Fibroblast of villous mesenchyme (primary cell): ENCODE data around the gene AMN1. TPM values are rescaled to one million over a fixed set of nuclear protein-coding genes. Genes with fewer than 3 reads are reported as not detected.
"Not testable (repeated sequence)": the region's sequence is repeated elsewhere in the genome, so short reads cannot be mapped to it uniquely, and the experiment has no call there.

Experiments
- DNase-seq: peaks from one replicate; pipeline ENCODE4 v3.0.0-alpha.2; 2010; ENCODE audit warnings: low read depth
- H3K4me3 ChIP-seq: 2 replicates; pipeline ENCODE4 v1.5.1; 2011; ENCODE audit warnings: low read depth, mild to moderate bottlenecking, low read length
- total RNA-seq: library from RNA; depleted of rRNA; stranded (reverse); fragments of >200 nt; gene quantifications from 2 replicates; pipeline ENCODE4 v1.2.3, GENCODE V29; 2012
- TF ChIP-seq, protein P1 (sequence below): IDR thresholded peaks from 2 replicates; pipeline ENCODE4 v1.5.1; 2012; ENCODE audit warnings: low read depth, mild to moderate bottlenecking, low read length; ENCODE audit not compliant: insufficient read depth

AMN1 gene
- total RNA-seq, 1 donor, result 7.3 TPM

DNA sequence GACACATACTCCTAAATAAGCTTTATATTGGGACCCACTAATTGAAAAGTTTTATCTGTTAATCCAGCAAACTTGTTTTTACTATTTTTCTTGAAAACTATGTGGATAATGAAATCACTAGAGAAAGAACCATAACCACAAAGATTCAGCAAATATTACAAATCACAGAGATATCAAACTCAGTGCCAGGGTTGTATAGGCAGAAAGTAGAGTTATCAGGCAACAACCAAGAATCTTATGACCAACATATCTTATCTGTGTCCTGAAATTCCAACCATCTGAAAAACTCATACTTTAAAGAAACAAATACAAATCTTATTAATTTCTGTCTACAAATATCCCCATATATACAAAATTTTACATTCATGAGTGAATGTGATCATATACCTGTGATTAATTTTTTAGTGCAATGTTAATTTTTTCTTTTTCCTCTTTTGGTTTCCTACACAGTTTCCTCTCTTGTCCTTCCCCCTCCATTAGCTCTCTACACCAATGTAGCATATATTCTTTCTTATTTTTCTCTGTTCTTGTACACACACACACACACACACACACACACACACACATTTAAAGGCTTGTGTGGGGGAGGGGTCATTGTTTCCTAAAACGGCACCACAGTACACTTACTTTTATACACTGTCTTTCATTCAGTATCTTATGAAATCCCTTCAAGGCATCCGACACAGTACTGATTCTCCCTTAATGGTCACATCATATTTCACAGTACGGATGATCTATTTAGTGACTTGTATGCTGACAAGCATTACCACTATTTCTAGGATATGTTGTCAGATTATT is 18.6 kb downstream of the AMN1 start:
- H3K4me3 ChIP-seq, result no peak overlapping the region
- DNase-seq, result no peak
- TF ChIP-seq, protein P1, sequence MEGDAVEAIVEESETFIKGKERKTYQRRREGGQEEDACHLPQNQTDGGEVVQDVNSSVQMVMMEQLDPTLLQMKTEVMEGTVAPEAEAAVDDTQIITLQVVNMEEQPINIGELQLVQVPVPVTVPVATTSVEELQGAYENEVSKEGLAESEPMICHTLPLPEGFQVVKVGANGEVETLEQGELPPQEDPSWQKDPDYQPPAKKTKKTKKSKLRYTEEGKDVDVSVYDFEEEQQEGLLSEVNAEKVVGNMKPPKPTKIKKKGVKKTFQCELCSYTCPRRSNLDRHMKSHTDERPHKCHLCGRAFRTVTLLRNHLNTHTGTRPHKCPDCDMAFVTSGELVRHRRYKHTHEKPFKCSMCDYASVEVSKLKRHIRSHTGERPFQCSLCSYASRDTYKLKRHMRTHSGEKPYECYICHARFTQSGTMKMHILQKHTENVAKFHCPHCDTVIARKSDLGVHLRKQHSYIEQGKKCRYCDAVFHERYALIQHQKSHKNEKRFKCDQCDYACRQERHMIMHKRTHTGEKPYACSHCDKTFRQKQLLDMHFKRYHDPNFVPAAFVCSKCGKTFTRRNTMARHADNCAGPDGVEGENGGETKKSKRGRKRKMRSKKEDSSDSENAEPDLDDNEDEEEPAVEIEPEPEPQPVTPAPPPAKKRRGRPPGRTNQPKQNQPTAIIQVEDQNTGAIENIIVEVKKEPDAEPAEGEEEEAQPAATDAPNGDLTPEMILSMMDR, result no peak

DNA sequence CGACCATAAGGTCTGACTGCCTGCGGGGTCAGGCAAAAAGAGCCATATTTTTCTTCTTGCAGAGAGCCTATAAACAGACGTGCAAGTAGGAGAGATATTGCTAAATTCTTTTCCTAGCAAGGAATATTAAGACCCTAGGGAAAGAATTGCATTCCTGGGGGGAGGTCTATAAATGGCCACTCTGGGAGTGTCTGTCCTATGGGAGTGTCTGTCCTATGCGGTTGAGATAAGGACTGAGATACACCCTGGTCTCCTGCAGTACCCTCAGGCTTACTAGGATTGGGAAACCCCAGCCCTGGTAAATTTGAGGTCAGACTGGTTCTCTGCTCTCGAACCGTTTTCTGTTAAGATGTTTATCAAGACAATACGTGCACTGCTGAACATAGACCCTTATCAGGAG is 20.7 kb downstream of the AMN1 start:
- not testable (repeated sequence) for H3K4me3 ChIP-seq, DNase-seq

DNA sequence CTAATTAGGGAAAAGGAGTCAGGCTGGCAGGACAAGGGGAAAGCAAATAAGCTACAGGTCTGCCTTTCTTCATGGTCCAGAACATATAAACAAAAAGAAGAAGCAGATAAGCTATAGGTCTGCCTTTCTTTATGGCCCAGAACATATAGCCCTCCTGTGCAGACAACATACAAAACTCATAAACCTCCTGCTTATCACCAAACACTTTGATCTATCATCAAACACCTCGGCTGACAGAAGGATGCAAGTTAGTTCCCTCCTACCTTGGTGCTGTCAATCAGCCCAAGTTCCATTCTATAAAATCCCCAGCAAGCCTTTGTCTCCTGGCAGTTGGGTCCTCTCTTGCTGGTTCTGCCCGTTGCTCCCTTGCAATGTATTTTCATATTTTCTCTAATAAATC is 23.2 kb downstream of the AMN1 start:
- no peak for DNase-seq
- TF ChIP-seq, protein P1, result no peak

GRCh38 chr12:31702047-31702446 is 26.8 kb downstream of the AMN1 start:
- TF ChIP-seq, protein P1, result peak; percentile 27
- H3K4me3 ChIP-seq, result no peak overlapping the region
- DNase-seq, result peak; percentile 16

More for the DNA sequence above, 23.2 kb downstream of the AMN1 start:
- H3K4me3 ChIP-seq, result no peak overlapping the region

GRCh38 chr12:31689921-31690320 is 38.9 kb downstream of the AMN1 start:
- not testable (repeated sequence) for DNase-seq, H3K4me3 ChIP-seq

GRCh38 chr12:31687101-31687527 is 41.7 kb downstream of the AMN1 start:
- TF ChIP-seq, protein P1, result no peak
- no peak for DNase-seq
- no peak overlapping the region for H3K4me3 ChIP-seq

GRCh38 chr12:31685801-31686200 is 43.0 kb downstream of the AMN1 start:
- no peak for DNase-seq
- no peak overlapping the region for H3K4me3 ChIP-seq
- TF ChIP-seq, protein P1, result no peak

DNA sequence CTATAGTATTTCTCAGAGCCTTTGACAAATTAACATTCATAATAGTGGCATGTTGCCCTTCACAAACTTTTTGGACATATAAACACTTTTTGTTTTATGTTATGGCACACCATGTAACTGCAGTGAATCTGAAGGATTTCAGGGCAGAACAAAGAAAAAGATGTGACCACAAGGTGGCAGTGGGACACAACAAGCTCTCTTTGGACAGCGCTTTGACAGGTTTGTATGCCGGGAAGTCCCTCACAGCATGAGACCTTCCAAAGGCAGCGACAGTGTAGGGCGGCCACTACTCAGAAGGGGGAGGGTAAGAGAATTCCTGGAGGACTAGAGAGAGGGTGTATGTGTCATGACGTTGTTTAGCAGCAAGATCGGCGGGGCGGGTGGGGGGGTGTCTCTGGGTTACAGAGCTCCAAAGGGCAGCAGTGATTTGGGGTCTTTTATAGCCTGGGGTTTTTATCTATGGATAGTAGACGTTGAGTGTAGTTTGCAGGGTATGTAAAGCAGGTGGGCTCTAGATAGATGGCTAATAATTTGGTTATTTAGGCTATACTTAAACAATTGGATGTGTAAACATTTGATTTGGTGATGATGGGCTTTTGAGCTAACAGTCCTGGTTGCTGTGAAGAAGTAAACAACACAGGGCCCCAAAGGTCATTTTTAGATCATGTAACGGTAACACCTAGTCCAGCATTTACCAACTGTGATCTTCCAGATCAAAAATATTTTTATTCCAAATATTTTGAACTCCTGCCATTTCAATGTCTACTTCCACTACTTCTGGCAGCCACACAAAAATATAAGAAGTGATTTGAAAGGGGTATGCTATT is 46.5 kb downstream of the AMN1 start:
- DNase-seq, result peak; percentile 87
- no peak overlapping the region for H3K4me3 ChIP-seq
- TF ChIP-seq, protein P1, result peak; percentile 83
